ENCODE measurements around the gene ZNF385C. TPM values are rescaled to one million over a fixed set of nuclear protein-coding genes. Genes with fewer than 3 reads are reported as not detected.
A peak's percentile ranks its signal among the peaks of the same experiment; 100 is the strongest.

The ZNF385C gene
- total RNA-seq, 1 donor from 2014 or later: 1.3 TPM

GRCh38 chr17:42027590-42027889 is 70.7 kb downstream of the ZNF385C start:
- no peak for DNase-seq (ENCODE audit: low spot score)
- TF ChIP-seq CTCF (IDR thresholded peaks at IDR 0.05; ENCODE audit: unreplicated experiment): no peak
- peaks cover 31% of the 10 kb centered on the region for H3K4me1 Mint-ChIP-seq (ENCODE audit: unreplicated experiment)
- H3K27ac Mint-ChIP-seq (ENCODE audit: unreplicated experiment): no peak overlapping the region
- H3K4me3 Mint-ChIP-seq (ENCODE audit: unreplicated experiment): no peak overlapping the region
- H3K36me3 Mint-ChIP-seq (ENCODE audit: low read depth, unreplicated experiment): peaks cover 16% of the 10 kb centered on the region
- H3K27me3 Mint-ChIP-seq (ENCODE audit: unreplicated experiment): peaks cover 4% of the 10 kb centered on the region
- H3K9me3 Mint-ChIP-seq (ENCODE audit: unreplicated experiment): no peaks in the 10 kb centered on the region

GRCh38 chr17:42026857-42027589 is 71.2 kb downstream of the ZNF385C start:
- H3K4me1 Mint-ChIP-seq (ENCODE audit: unreplicated experiment): peaks cover 35% of the 10 kb centered on the region

GRCh38 chr17:42025936-42026335 is 72.3 kb downstream of the ZNF385C start:
- Mint-ChIP-seq H3K27ac (ENCODE audit: unreplicated experiment) (peak overlapping the region; percentile 48), H3K4me3 (ENCODE audit: unreplicated experiment) (no peak overlapping the region), H3K9me3 (ENCODE audit: unreplicated experiment) (no peaks in the 10 kb centered on the region), H3K4me1 (ENCODE audit: unreplicated experiment) (peaks cover 41% of the 10 kb centered on the region), H3K27me3 (ENCODE audit: unreplicated experiment) (peaks cover 11% of the 10 kb centered on the region), H3K36me3 (ENCODE audit: low read depth, unreplicated experiment) (peaks cover 26% of the 10 kb centered on the region)
- no peak for DNase-seq (ENCODE audit: low spot score)
- TF ChIP-seq CTCF (IDR thresholded peaks at IDR 0.05; ENCODE audit: unreplicated experiment): no peak

More at GRCh38 chr17:42026857-42027589, 71.2 kb downstream of the ZNF385C start:
- Mint-ChIP-seq H3K9me3 (ENCODE audit: unreplicated experiment) (no peaks in the 10 kb centered on the region), H3K27me3 (ENCODE audit: unreplicated experiment) (peaks cover 6% of the 10 kb centered on the region), H3K36me3 (ENCODE audit: low read depth, unreplicated experiment) (peaks cover 21% of the 10 kb centered on the region), H3K27ac (ENCODE audit: unreplicated experiment) (no peak overlapping the region), H3K4me3 (ENCODE audit: unreplicated experiment) (no peak overlapping the region)
- no peak for DNase-seq (ENCODE audit: low spot score)
- TF ChIP-seq CTCF (IDR thresholded peaks at IDR 0.05; ENCODE audit: unreplicated experiment): no peak

GRCh38 chr17:42025191-42025579 is 73.1 kb downstream of the ZNF385C start:
- no peaks in the 10 kb centered on the region for H3K9me3 Mint-ChIP-seq (ENCODE audit: unreplicated experiment)
- H3K4me3 Mint-ChIP-seq (ENCODE audit: unreplicated experiment): peak overlapping the region; percentile 79
- H3K27ac Mint-ChIP-seq (ENCODE audit: unreplicated experiment): peak overlapping the region; percentile 99

More at GRCh38 chr17:42025191-42025579, 73.1 kb downstream of the ZNF385C start:
- peak; percentile 55 for TF ChIP-seq CTCF (IDR thresholded peaks at IDR 0.05; ENCODE audit: unreplicated experiment)
- H3K4me1 Mint-ChIP-seq (ENCODE audit: unreplicated experiment): peaks cover 49% of the 10 kb centered on the region
- peaks cover 32% of the 10 kb centered on the region for H3K36me3 Mint-ChIP-seq (ENCODE audit: low read depth, unreplicated experiment)
- peaks cover 14% of the 10 kb centered on the region for H3K27me3 Mint-ChIP-seq (ENCODE audit: unreplicated experiment)
- no peak for DNase-seq (ENCODE audit: low spot score)

Measured in endothelial cell (in vitro differentiated cells).